Hair follicular keratinocyte (primary cell): ENCODE measurements around the gene OR13C5. TPM values are rescaled to one million over a fixed set of nuclear protein-coding genes. Genes with fewer than 3 reads are reported as not detected.

Experiments used
- total RNA-seq: library from RNA; depleted of rRNA; stranded (reverse); fragments of >200 nt; gene quantifications from 2 replicates; pipeline ENCODE4 v1.2.3, GENCODE V29; 2015

Gene OR13C5
- not detected in 2 replicates for total RNA-seq

GRCh38 chr9:104599313-104599712 is at the start of gene OR13C5:
Gene OR13C5, minus strand, starts transcription at chr9:104599413. Its CDS starts 0 bp downstream, at chr9:104599413.

GRCh38 chr9:104618104-104618503 is 18.9 kb upstream of the OR13C5 start, which contains the start of gene OR13C9:
Gene OR13C9, minus strand, starts transcription at chr9:104618204. Its CDS starts 0 bp downstream, at chr9:104618204.

GRCh38 chr9:104605527-104605926 is 6.3 kb upstream of the OR13C5 start, which contains the start of gene OR13C2:
Gene OR13C2, minus strand, starts transcription at chr9:104605627. Its CDS starts 0 bp downstream, at chr9:104605627.

GRCh38 chr9:104568868-104569267 is 30.3 kb downstream of the OR13C5 start, which contains the start of gene OR13C8:
Gene OR13C8, plus strand, starts transcription at chr9:104569168. Its CDS starts 0 bp downstream, at chr9:104569168.

Other genes starting within 250 kb of the OR13C5 start
- not detected in 2 replicates for gene OR13F1, start 95.2 kb downstream of the OR13C5 start, total RNA-seq
- gene OR13C4, start 72.2 kb downstream of the OR13C5 start, total RNA-seq, result not detected in 2 replicates
- not detected in 2 replicates for gene OR13C3, start 62.6 kb downstream of the OR13C5 start, total RNA-seq
- gene OR13C8, start 30.2 kb downstream of the OR13C5 start, total RNA-seq, result not detected in 2 replicates
- gene OR13C2, start 6.2 kb upstream of the OR13C5 start, total RNA-seq, result not detected in 2 replicates
- gene OR13C9, start 18.8 kb upstream of the OR13C5 start, total RNA-seq, result not detected in 2 replicates
- not detected in 2 replicates for gene OR13D1, start 95.1 kb upstream of the OR13C5 start, total RNA-seq
- 29.8 and 46.9 TPM in 2 replicates for gene NIPSNAP3A, start 148.3 kb upstream of the OR13C5 start, total RNA-seq
- gene NIPSNAP3B, start 164.7 kb upstream of the OR13C5 start, total RNA-seq, result 0.94 and 0.99 TPM in 2 replicates